A549 (cell line): ENCODE measurements around the gene RTN4. TPM values are rescaled to one million over a fixed set of nuclear protein-coding genes. Genes with fewer than 3 reads are reported as not detected.

Source experiments
- ATAC-seq, 2 experiments: fragments of 200-7000 bp in 1 of 2; fragments of >200 bp in 1 of 2; cut with Nextera tagmentation in 1 of 2; cut with Tn5 transposase in 1 of 2; 3 replicates each; pipeline versions ENCODE4 v1.8.0 to v1.9.1; 2018 to 2020; ENCODE audit warnings: mild to moderate bottlenecking in 1 of 2, moderate library complexity in 1 of 2
- CTCF ChIA-PET: fragments of 300-600 bp; sonication (Branson Sonifier 250); formaldehyde crosslinking; extraction: SDS; loops from one replicate; lab custom pipeline; 2021; ENCODE audit warnings: antibody characterized with exemption, inconsistent platforms; lab: Yijun Ruan, JAX
- POLR2A ChIA-PET: fragments of 350-600 bp; formaldehyde crosslinking; extraction: SDS; loops from one replicate; lab custom pipeline; 2021; ENCODE audit warnings: antibody characterized with exemption, inconsistent platforms; lab: Yijun Ruan, JAX
- DNase-seq, 2 experiments: peaks; one replicate each; pipeline versions ENCODE4 v3.0.0 to v3.0.0-alpha.2; 2011 to 2016; ENCODE audit warnings: low read depth in 1 of 2, low spot score in 1 of 2
- FAIRE-seq: peaks from 2 replicates; lab custom pipeline; 2011; peaks lifted over from hg19 to GRCh38; lab: Jason Lieb, UNC
- H3K27ac ChIP-seq, 2 experiments: fragments of >200 bp; sonication (Bioruptor Twin); formaldehyde crosslinking; 3 replicates each; pipeline ENCODE4 v1.5.1; 2016 to 2017
- H3K4me1 ChIP-seq: fragments of >200 bp; sonication (Bioruptor Twin); formaldehyde crosslinking; 3 replicates; pipeline ENCODE4 v1.6.1; 2016
- H3K4me2 ChIP-seq: fragments of >200 bp; sonication (Bioruptor Twin); formaldehyde crosslinking; 3 replicates; pipeline ENCODE4 v1.6.1; 2016
- H3K4me3 ChIP-seq: fragments of >200 bp; sonication (Bioruptor Twin); formaldehyde crosslinking; 3 replicates; pipeline ENCODE4 v1.5.1; 2016
- H3K9me3 ChIP-seq: fragments of >200 bp; sonication (Bioruptor Twin); formaldehyde crosslinking; 3 replicates; pipeline ENCODE4 v1.6.1; 2016
- CBX2 ChIP-seq: fragments of 200-600 bp; sonication (generic); IDR thresholded peaks from 2 replicates; pipeline ENCODE4 v1.6.1; 2016; ENCODE audit warnings: low read depth, mild to moderate bottlenecking, borderline replicate concordance
- CHD4 ChIP-seq: fragments of 200-600 bp; sonication (generic); IDR thresholded peaks from 2 replicates; pipeline ENCODE4 v1.6.1; 2016; ENCODE audit warnings: antibody characterized with exemption, mild to moderate bottlenecking, borderline replicate concordance
- FOSB ChIP-seq: fragments of 250-450 bp; sonication (Bioruptor Pico); IDR thresholded peaks from 2 replicates; pipeline ENCODE4 v1.5.0; 2020; ENCODE audit warnings: mild to moderate bottlenecking, moderate library complexity
- FOXS1 ChIP-seq: fragments of 250-450 bp; sonication (Bioruptor Pico); IDR thresholded peaks from 2 replicates; pipeline ENCODE4 v1.5.0; 2020; ENCODE audit warnings: mild to moderate bottlenecking, moderate library complexity
- HEYL ChIP-seq: fragments of 250-450 bp; sonication (Bioruptor Pico); IDR thresholded peaks from 2 replicates; pipeline ENCODE4 v1.8.0; 2021; ENCODE audit warnings: mild to moderate bottlenecking, moderate library complexity
- HOXA7 ChIP-seq: fragments of 250-450 bp; sonication (Bioruptor Pico); IDR thresholded peaks from 2 replicates; pipeline ENCODE4 v1.5.0; 2020; ENCODE audit warnings: mild to moderate bottlenecking, moderate library complexity
- HOXB13 ChIP-seq: fragments of 250-450 bp; sonication (Bioruptor Pico); IDR thresholded peaks from 2 replicates; pipeline ENCODE4 v1.5.0; 2020; ENCODE audit warnings: low read depth, mild to moderate bottlenecking, moderate library complexity
- HOXB5 ChIP-seq: fragments of 250-450 bp; sonication (Bioruptor Pico); IDR thresholded peaks from 2 replicates; pipeline ENCODE4 v1.5.0; 2020; ENCODE audit warnings: mild to moderate bottlenecking, moderate library complexity
- JUN ChIP-seq, 2 experiments: fragments of >200 bp; sonication (Bioruptor Twin); formaldehyde crosslinking; IDR thresholded peaks; 2 replicates in 1 of 2; 3 replicates in 1 of 2; pipeline ENCODE4 v1.6.1; 2016 to 2017
- KDM1A ChIP-seq: fragments of 200-600 bp; sonication (generic); IDR thresholded peaks from 2 replicates; pipeline ENCODE4 v1.6.1; 2016; ENCODE audit warnings: low read depth, mild to moderate bottlenecking
- PHF8 ChIP-seq: fragments of 200-600 bp; sonication (generic); IDR thresholded peaks from 2 replicates; pipeline ENCODE4 v1.6.1; 2016; ENCODE audit warnings: low read depth, mild to moderate bottlenecking, antibody characterized with exemption, moderate library complexity, borderline replicate concordance
- POLR2AphosphoS2 ChIP-seq: conservative IDR thresholded peaks from 2 replicates; pipeline ENCODE4 v1.6.1; 2012; ENCODE audit warnings: low read length, improper control_type of control experiment, inconsistent platforms
- RARB ChIP-seq: fragments of 250-450 bp; sonication (Bioruptor Pico); IDR thresholded peaks from 2 replicates; pipeline ENCODE4 v1.8.0; 2021; ENCODE audit warnings: mild to moderate bottlenecking, moderate library complexity
- RCOR1 ChIP-seq: fragments of 150-350 bp; IDR thresholded peaks from 2 replicates; pipeline ENCODE4 v1.6.1; 2014; ENCODE audit warnings: antibody characterized with exemption, low read length, low read depth
- TFCP2L1 ChIP-seq: fragments of 250-450 bp; sonication (Bioruptor Pico); IDR thresholded peaks from 2 replicates; pipeline ENCODE4 v1.5.0; 2021; ENCODE audit warnings: mild to moderate bottlenecking
- WGBS: methylation state at CpG from one replicate; pipeline ENCODE4 v1.1.6; 2017; ENCODE audit errors: missing lambda C conversion rate; 5-methylcytosine and 5-hydroxymethylcytosine counted together
- polyA plus RNA-seq, 4 experiments: library from polyadenylated mRNA; depleted of rRNA in 3 of 4; stranded (reverse); fragments of >200 nt; fragmentation: RNase III in 1 of 4; extraction: RNeasy Plus Mini Kit Qiagen cat#74134 plus additional on column Dnase treatment in 1 of 4; gene quantifications; 2 replicates in 3 of 4; 3 replicates in 1 of 4; pipeline ENCODE4 v1.2.3, GENCODE V29; 2011 to 2017
- TF ChIP-seq, protein P1 (sequence below): fragments of 250-450 bp; sonication (Bioruptor Pico); IDR thresholded peaks from 2 replicates; pipeline ENCODE4 v1.5.0; 2021; ENCODE audit warnings: mild to moderate bottlenecking, moderate library complexity, borderline replicate concordance
- TF ChIP-seq, protein P2 (sequence below): fragments of 450-650 bp; IDR thresholded peaks from 2 replicates; pipeline ENCODE4 v1.6.1; 2014; ENCODE audit warnings: antibody characterized with exemption
- TF ChIP-seq, protein P3 (sequence below): fragments of 150-350 bp; IDR thresholded peaks from 2 replicates; pipeline ENCODE4 v1.6.1; 2014; ENCODE audit warnings: low read depth, mild to moderate bottlenecking, low read length
- TF ChIP-seq, protein P4 (sequence below): fragments of >200 bp; sonication (Bioruptor Twin); formaldehyde crosslinking; IDR thresholded peaks from 3 replicates; pipeline ENCODE4 v1.6.1; 2016
- TF ChIP-seq, protein P5 (sequence below): fragments of 250-450 bp; sonication (Bioruptor Pico); IDR thresholded peaks from 2 replicates; pipeline ENCODE4 v1.5.0; 2020; ENCODE audit warnings: low read depth, mild to moderate bottlenecking, moderate library complexity
- TF ChIP-seq, protein P6 (sequence below): IDR thresholded peaks from 2 replicates; pipeline ENCODE4 v1.6.1; 2012; ENCODE audit warnings: low read depth, borderline replicate concordance

Gene RTN4
- polyA plus RNA-seq, 2 of the 4 experiments (the other 2 are of a cell fraction) = 302 to 403 TPM

DNA sequence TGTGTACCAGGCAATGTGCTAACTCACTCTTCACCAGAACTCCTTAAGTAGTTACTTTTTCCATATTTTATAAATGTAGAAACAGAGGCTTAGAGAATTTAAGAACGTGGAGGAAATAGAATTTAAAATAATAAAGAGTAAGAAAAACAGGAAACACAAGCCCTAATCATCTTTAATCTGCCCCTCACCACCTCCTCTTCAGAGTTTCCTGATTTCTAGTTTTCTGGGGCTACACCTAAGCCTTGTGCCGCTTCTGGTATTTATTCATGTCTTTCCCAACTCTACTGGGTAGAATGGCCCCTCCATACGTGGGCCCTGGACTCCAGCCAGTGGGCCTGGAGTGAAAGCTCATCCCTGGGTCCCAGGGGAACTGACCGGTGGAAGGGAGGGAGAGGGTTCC lies 85.4 kb downstream of the RTN4 start:
- Histone ChIP-seq H3K27ac (no peak overlapping the region), H3K9me3 (no peaks in the 10 kb centered on the region), H3K4me3 (no peak overlapping the region), H3K4me1 (no peaks in the 10 kb centered on the region), H3K4me2 (no peak overlapping the region)
- DNase-seq = no peak
- POLR2A ChIA-PET = no interaction called here
- ATAC-seq = no peak
- CTCF ChIA-PET = interaction anchor here (0.7 to 2.1 kb wide), 3 partner anchors 8 to 14 kb away, joined by 3 to 7 read pairs (median 5); no protein-coding TSS in a partner anchor
- TF ChIP-seq HEYL (CRISPR knock-in tag) = no peak
- TF ChIP-seq, protein P1, sequence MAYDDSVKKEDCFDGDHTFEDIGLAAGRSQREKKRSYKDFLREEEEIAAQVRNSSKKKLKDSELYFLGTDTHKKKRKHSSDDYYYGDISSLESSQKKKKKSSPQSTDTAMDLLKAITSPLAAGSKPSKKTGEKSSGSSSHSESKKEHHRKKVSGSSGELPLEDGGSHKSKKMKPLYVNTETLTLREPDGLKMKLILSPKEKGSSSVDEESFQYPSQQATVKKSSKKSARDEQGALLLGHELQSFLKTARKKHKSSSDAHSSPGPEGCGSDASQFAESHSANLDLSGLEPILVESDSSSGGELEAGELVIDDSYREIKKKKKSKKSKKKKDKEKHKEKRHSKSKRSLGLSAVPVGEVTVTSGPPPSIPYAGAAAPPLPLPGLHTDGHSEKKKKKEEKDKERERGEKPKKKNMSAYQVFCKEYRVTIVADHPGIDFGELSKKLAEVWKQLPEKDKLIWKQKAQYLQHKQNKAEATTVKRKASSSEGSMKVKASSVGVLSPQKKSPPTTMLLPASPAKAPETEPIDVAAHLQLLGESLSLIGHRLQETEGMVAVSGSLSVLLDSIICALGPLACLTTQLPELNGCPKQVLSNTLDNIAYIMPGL (CRISPR knock-in tag) = no peak
- TF ChIP-seq TFCP2L1 = no peak
- TF ChIP-seq KDM1A = no peak
- TF ChIP-seq JUN (IDR thresholded peaks at IDR 0.05) = no peak
- TF ChIP-seq, protein P2, sequence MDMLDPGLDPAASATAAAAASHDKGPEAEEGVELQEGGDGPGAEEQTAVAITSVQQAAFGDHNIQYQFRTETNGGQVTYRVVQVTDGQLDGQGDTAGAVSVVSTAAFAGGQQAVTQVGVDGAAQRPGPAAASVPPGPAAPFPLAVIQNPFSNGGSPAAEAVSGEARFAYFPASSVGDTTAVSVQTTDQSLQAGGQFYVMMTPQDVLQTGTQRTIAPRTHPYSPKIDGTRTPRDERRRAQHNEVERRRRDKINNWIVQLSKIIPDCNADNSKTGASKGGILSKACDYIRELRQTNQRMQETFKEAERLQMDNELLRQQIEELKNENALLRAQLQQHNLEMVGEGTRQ = no peak
- no peak for TF ChIP-seq CHD4
- no peak for TF ChIP-seq CBX2
- TF ChIP-seq, protein P3, sequence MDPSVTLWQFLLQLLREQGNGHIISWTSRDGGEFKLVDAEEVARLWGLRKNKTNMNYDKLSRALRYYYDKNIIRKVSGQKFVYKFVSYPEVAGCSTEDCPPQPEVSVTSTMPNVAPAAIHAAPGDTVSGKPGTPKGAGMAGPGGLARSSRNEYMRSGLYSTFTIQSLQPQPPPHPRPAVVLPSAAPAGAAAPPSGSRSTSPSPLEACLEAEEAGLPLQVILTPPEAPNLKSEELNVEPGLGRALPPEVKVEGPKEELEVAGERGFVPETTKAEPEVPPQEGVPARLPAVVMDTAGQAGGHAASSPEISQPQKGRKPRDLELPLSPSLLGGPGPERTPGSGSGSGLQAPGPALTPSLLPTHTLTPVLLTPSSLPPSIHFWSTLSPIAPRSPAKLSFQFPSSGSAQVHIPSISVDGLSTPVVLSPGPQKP = no peak
- TF ChIP-seq, protein P4, sequence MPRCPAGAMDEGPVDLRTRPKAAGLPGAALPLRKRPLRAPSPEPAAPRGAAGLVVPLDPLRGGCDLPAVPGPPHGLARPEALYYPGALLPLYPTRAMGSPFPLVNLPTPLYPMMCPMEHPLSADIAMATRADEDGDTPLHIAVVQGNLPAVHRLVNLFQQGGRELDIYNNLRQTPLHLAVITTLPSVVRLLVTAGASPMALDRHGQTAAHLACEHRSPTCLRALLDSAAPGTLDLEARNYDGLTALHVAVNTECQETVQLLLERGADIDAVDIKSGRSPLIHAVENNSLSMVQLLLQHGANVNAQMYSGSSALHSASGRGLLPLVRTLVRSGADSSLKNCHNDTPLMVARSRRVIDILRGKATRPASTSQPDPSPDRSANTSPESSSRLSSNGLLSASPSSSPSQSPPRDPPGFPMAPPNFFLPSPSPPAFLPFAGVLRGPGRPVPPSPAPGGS = no peak
- TF ChIP-seq HOXB5 (CRISPR knock-in tag) = no peak
- no peak for TF ChIP-seq HOXB13 (CRISPR knock-in tag)
- TF ChIP-seq HOXA7 (CRISPR knock-in tag) = no peak
- TF ChIP-seq, protein P5, sequence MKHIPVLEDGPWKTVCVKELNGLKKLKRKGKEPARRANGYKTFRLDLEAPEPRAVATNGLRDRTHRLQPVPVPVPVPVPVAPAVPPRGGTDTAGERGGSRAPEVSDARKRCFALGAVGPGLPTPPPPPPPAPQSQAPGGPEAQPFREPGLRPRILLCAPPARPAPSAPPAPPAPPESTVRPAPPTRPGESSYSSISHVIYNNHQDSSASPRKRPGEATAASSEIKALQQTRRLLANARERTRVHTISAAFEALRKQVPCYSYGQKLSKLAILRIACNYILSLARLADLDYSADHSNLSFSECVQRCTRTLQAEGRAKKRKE (CRISPR knock-in tag) = no peak
- FAIRE-seq = no peak
- 79% methylated on average over 4 of the region's 4 CpGs for WGBS

DNA sequence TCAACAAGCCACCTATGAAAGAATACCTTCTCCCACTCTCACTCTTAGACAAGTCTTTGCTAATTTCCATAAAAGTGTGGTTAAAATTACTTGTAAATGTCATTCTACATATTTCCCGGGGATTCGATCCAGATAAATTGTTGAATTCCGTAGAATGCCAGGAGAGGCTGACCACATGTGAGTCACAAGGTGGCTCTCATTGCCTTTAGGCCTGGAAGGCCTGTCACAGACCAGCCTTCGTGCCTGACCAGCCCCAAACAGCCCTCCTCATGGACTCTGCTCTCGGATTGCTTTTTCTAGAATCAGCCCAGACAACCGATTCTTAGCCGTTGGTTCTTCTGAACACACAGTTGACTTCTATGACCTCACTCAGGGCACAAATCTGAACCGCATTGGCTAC lies 86.0 kb downstream of the RTN4 start:
- FAIRE-seq (no peak), DNase-seq (no peak), ATAC-seq (0 out of 6 replicates have a peak, but pooled peaks of 1 of the 2 experiments have one; percentile 12)
- WGBS = 96% methylated on average over 8 of the region's 8 CpGs
- Histone ChIP-seq H3K4me3 (no peak overlapping the region), H3K4me1 (no peaks in the 10 kb centered on the region), H3K9me3 (no peaks in the 10 kb centered on the region), H3K27ac (no peak overlapping the region), H3K4me2 (no peak overlapping the region)
- CTCF ChIA-PET = no interaction called here
- POLR2A ChIA-PET = no interaction called here
- TF ChIP-seq RCOR1 (no peak), POLR2AphosphoS2 (no peak), FOSB (CRISPR knock-in tag) (no peak), PHF8 (no peak), FOXS1 (CRISPR knock-in tag) (no peak), RARB (no peak)
- TF ChIP-seq, protein P2 = no peak
- TF ChIP-seq, protein P6, sequence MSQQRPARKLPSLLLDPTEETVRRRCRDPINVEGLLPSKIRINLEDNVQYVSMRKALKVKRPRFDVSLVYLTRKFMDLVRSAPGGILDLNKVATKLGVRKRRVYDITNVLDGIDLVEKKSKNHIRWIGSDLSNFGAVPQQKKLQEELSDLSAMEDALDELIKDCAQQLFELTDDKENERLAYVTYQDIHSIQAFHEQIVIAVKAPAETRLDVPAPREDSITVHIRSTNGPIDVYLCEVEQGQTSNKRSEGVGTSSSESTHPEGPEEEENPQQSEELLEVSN = no peak
